ENCODE data around the gene DDX28.
A peak's percentile ranks its signal among the peaks of the same experiment; 100 is the strongest.

The DDX28 gene, protein sequence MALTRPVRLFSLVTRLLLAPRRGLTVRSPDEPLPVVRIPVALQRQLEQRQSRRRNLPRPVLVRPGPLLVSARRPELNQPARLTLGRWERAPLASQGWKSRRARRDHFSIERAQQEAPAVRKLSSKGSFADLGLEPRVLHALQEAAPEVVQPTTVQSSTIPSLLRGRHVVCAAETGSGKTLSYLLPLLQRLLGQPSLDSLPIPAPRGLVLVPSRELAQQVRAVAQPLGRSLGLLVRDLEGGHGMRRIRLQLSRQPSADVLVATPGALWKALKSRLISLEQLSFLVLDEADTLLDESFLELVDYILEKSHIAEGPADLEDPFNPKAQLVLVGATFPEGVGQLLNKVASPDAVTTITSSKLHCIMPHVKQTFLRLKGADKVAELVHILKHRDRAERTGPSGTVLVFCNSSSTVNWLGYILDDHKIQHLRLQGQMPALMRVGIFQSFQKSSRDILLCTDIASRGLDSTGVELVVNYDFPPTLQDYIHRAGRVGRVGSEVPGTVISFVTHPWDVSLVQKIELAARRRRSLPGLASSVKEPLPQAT

DNA sequence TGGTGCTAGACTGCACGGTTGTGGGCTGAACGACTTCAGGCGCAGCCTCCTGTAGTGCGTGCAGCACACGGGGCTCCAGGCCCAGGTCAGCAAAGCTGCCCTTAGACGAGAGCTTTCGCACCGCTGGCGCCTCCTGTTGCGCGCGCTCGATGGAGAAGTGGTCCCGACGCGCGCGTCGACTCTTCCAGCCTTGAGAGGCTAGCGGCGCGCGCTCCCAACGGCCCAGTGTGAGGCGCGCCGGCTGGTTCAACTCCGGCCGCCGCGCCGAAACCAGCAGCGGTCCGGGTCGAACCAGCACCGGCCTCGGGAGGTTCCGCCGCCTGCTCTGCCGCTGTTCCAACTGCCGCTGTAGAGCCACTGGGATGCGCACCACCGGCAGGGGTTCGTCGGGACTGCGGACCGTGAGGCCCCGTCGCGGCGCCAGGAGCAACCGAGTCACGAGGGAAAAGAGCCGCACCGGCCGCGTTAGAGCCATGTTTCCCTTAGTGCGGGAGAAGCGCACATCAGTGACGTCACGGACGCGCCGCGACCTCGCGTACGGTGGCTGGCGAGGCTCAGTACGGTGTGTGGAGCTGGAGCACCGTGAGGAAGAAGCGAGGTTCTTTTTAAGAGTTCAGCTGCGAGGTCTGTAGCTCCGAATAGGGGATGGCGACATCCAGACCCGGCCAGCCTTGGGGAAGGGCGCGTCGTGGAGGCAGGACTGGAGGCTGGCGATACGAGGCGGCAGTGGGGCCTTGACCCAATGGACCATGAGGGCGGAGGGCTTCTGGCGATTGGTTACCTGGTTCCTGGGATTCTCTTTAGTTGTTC lies at the start of gene DDX28, which contains the start of gene DUS2:
DDX28 (minus strand) TSS at position 505 of the 810 bp plus-strand sequence; CDS start at position 475, 30 bp downstream.
DUS2 (plus strand) TSS at position 557 of the 810 bp plus-strand sequence. CDS start 14,740 bp downstream, outside the sequence.
- peak; percentile 93 for DNase-seq

DNA sequence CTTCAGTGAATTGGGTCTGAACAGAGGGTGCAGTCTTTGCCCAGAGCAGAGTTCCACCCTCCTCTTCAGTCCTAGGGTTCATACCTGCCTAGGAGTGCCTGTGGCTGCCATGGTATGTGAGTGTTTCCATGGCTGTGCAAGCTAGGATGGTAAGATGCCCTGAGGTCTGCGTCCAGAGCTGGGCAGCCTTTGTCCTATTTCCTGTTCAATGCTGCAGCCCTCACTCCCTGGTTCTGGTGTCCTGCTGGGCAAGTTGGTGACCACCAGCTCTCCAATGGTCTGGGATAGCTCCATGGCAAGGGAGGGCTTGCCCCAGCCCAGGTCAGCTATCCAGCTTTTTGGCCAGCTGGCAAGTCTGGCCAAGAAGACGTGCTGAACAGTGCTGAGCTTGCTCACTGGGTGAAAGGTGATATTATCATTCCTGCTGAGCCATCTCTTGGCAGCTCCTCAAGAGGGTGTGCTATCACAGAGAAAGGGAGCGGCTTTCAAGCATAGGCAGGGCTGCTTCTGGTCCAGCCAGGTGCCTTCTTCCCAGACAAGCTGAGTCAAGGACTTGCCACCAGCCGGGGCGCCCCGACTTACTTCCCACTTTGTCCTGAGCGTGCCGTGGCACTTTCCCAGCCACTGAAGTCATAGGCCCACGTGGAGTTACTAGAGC lies 49.1 kb upstream of the DDX28 start:
- DNase-seq, result no peak

DNA sequence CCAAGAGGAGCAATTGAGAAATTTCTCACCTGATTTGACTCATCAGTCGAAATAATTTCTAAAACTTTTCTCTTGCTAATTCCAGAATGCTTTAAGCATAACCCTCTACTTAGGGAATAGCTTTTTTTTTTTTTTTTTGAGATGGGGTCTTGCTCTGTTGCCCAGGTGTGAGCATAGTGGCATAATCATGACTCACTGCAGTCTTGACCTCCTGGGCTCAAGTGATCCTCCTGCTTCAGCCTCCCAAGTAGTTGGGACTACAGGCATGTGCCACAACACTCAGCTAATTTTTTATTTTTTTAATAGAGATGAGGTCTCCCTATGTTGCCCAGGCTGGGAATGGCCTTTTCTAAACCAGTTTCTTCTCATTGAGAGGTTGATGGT lies 48.5 kb upstream of the DDX28 start:
- DNase-seq, result no peak

DNA sequence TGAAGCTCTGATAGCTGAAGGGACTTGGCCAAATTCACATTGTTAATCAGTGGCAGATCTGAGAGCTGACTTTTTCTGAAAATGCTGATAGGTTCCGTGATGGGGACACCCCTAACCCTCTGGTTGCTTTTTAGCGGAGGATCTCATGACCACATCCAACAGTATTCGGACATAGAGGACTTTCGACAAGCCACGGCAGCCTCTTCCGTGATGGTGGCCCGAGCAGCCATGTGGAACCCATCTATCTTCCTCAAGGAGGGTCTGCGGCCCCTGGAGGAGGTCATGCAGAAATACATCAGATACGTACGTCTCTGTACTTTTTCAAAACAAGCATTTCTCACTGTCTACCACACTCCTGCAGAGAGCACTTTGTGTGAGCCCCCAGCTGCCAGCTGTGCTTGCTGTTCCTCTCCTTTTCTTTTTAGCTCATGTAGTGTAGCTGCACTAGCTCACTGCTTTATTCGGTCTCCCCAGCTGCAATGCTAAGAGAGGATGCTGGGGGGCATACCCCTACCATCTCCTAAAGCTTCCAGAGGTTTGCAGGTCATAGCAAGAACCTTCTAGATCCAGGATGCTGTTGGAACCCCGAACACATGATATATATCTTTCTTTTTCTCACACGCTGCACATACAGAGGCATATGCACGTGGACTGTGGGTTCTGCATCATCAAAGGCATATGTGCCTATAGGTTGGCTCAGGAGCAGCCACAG lies 47.9 kb upstream of the DDX28 start:
- DNase-seq, result peak; percentile 29

DNA sequence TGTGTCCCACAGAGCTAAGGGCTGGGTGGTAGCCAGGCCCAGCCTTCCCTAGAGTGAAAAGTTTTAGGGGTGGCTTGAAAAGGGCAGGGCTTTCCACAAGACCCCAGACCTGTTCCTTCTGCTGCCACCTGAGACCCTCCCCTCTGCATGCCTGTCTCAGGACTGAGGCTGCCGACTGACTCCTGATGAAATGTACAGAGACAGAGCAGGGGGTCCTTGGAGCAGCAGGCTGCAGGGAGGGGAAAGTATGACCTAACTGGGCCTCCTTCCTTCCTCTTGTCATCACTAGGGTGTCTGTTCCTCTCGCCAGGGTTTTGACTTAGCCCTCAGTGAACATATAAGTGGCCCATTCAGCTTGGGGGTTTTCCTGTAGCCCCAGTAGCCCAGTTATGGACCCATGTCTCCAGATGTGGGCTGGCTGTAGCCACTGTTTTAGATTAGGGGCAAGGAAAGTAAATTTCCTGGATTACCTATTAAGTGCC lies 47.3 kb upstream of the DDX28 start:
- no peak for DNase-seq

DNA sequence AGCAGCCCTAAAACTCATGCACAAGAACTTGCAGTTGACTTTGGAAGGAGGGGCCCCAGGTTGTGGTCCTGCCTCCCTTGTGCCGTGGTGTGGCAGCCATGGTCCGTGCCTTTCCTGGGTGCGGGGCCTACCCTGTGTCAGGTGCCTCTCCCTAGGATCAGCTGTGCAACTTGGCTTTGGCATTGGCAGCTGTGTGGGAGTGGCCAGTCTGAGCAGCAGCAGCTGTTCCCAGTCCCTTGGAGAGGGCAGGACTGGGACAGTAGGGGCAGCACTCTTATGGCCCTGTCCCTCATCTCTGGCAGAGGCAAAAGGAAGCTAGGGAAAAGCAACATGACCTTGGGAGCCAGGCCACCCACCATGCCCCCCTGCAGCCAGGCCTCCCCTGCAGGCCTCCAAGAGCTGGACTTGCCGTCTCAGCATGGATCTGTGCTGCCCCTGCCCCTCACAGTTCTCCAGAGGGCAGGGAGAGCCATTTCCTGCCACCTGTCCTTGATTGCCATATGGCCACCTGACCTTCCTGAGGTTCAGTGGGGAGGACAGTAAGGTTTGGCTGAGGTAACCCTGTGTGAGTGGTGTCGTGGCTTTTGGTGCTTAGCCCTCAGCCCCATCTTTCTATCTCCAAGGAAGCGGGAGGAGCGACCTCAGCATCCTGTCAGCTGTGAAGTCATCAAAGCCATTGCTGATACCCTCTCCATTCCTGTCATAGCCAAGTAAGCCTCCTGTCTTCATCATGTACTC lies 46.6 kb upstream of the DDX28 start:
- DNase-seq, result peak; percentile 72

DNA sequence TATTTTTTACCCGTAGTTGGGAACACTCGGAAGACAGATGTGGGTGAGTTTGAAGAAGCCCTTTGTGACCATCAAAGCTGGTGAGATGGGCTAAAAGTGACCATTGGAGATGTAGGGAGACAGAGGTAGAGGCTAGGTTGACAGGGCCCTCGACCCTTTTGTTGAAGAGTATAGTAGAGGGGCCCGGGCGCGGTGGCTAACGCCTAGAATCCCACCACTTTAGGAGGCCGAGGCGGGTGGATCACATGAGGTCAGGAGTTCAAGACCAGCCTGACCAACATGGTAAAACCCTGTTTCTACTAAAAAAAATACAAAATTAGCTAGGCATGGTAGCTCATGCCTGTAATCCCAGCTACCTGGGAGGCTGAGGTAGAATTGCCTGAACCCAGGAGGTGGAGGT lies 45.9 kb upstream of the DDX28 start:
- no peak for DNase-seq

DNA sequence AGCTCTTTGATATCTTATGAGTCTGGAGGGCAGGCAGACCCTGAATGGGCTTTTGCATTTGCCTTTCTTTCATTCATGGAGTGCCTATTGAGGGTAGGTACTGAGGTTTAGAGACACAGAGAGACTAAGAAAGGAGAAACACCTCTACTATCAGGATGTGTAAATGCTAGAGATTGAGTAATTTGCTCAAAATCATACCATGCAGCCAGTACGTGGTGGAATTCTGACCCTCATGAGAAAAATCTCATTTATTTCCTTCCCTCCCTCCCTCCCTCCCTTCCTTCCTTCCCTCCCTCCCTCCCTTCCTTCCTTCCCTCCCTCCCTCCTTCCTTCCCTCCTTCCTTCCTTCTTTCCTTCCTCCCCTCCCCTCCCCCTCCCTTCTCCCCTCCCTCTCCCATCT lies 43.7 kb upstream of the DDX28 start:
- DNase-seq, result no peak

DNA sequence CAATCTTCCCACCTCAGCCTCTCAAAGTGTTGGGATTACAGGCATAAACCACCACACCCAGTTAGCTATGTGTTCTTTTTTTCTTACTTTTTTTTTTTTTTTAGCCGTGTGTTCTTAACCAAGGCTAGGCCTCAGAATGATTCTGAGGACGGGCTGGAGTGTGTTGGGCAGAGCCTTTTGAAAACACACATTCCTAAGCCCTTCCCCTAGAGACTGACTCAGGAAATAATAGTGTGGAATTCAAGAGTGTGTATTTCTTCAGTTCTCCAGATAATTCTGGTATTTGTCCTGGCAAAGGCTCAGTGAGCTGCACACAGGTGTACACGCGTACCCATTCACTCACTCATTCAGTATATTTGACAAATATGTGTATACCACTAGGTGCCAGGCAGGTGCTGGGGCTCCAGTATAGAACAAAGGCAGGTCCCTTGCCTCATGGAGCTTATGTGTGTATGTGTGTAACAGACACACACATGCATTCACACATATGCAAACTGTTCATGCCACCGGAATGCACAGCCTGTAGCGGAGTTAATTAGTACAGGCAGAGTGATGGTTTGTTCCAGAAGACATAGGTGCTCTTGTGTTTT lies 42.8 kb upstream of the DDX28 start:
- no peak for DNase-seq

DNA sequence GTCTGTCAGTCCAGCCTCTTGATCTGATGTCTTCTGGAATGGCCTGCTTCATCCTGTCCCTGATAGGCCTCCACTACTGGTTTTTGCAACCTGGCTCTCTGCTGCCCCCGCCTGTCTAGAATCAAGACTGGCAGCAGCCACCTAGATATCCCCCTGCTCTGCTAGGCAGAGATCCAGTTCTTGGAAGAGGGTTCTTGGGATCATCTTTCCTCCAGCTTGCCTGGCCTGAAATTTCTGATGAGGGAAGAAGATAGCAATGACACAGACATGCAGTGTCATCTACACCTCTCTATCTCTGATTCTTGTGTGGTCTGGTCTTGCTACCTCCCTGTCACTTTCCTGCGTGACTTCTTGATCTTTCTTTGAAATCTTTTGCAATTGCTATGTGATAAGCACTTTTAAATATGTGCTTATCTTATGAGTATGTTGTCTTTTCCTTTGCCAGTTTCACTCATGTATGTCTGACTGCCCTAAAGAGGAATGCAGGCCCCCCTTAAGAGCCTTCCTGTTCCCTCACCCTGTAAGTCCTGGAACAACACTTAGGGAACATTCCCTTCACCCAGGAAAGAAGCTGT lies 41.8 kb upstream of the DDX28 start:
- DNase-seq, result peak; percentile 83

DNA sequence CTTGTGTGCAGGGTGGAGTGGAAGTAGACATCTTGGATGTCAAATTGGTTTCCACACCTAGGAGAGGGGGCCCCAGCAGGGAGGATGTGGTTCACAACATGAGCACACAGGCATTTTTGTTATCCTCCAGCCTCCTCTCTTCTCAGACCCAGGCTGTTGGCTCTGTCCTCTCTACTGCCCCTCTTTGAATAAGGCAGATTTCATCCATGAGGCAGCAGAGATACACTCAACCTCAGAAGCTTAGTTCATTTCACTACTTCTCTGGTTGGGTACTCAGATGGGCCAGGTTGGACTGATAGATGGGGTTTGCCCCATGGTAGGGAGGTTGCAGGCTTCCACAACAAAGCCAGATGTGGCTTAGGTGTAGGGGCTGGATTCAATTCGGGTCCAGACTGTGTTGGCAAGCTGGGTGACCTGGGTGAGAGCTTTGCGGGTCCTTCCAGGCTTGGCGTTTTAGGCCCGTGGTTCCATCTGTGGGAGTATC lies 39.9 kb upstream of the DDX28 start:
- peak; percentile 50 for DNase-seq

DNA sequence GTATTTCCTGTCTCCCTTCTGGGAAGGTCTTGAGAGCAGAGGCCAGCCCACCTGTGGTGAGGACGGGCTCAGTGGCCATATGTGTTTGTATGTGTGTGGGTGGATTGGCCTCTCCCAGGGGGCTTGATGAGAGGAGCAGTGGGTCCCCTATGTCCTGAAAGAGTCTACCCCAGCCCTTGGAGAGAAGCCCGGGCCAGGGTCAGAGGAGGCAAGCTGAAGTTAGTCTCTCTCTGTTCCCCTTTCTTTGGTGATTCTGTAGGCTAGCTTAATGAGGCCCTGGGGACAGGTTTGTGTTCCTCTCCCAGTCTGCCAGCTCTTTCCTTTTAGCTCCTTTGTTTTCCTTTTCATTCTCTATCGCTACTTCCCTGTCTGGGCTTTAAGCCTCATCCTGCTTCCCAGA lies 38.4 kb upstream of the DDX28 start:
- DNase-seq, result no peak

DNA sequence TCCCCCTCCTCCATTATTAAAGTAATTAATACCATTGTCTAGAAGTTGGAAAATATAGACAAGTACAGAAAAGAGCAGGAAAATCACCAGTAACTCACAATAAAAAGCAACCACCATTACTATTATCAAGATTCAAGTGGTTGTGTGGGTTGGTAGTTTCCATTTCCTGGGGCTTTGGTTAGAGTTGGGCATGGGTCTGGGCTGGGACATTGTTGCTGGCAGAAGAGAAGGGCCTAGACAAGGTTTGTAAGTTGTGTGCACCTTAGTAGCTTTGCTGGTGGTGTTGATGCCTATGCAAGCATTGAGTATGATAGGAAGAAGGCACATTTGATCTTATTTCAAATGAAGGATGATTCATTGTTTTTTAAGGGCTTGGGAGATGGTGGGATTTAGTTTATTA lies 36.8 kb upstream of the DDX28 start:
- no peak for DNase-seq

DNA sequence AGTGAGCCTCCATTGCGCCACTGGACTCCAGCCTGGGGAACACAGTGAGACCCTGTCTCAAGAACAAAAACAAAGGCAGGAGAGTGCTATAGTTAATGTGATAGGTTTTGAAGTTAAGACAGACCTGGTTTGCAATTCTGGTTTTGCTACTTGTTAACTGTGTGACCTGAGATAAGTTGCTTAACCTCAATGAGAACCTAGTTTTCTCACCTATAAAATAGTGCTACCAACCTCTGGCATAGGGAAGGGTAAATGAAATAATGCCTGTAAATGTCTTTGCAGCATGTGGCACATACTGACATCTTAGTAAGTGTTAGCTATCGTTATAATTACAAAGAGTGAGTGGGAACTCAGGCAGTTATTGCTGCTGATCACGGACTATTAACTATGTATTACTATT lies 32.4 kb upstream of the DDX28 start:
- no peak for DNase-seq

DNA sequence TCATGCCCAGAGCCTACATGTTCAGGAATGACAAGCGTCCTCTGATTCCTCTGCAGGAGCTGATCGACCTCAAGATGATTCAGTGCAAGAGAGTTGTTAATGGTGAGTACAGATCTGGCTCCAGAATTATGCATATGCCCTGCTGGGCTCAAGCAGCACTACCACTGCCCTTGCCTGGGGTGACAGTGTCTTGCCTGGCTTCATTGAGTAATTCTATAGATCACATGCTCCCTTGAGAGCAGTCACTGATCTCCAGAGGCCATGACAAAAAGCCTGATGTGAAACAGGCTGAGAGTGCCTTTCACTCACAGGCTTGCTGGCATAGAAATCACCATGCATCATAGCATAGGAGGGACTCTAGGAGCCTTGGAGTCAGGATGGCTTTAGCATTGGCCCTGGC lies 26.4 kb upstream of the DDX28 start:
- DNase-seq, result no peak

DNA sequence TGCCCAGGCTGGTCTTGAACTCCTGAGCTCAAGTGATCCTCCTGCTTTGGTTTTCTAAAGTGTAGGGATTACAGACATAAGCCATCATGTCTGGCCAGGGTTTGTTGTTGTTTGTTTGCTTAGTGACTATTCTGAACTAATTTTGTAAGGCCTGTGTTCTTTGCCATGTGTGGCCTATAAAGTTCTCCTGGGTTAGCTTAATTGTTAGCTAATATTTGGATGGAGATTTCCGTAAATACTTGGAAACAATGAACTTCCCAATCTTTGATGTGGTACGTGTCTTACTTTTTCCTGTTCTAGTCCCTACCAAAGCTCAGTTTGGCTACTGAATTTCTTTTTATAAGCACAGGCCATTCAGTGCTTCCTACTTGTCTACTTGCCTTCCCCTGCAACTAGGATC lies 25.0 kb upstream of the DDX28 start:
- no peak for DNase-seq

DNA sequence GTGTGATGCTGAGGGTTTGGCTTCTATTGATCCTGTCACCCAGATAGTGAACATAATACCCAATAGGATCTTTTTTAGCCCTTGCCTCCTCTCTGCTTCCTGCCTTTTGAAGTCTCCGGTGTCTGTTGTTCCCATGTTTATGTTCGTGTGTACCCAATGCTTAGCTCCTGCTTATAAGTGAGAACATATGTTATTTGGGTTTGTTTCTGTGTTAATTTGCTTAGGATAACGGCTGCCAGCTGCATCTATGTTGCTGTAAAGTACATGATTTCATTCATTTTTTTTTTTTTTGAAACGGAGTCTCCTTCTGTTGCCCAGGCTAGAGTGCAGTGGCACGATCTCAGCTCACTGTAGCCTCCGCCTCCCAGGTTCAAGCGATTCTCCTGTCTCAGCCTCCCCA lies 23.1 kb upstream of the DDX28 start:
- no peak for DNase-seq

DNA sequence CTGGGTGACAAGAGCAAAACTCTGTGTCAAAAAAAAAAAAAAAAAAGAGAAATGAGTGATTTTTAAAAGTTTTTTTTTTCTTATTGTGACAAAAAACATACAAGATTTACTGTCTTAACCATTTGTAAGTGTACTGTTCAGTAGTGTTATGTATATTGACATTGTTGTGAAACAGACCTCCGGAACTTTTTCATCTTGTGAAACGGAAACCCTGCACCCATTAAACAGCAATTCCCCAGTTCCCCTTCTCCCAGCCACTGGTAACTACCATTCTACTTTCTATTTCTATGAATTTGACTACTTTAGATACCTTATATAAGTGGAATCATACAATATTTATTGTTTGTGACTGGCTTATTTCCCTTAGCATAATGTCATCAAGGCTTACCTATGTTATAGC lies 18.8 kb upstream of the DDX28 start:
- DNase-seq, result no peak

DNA sequence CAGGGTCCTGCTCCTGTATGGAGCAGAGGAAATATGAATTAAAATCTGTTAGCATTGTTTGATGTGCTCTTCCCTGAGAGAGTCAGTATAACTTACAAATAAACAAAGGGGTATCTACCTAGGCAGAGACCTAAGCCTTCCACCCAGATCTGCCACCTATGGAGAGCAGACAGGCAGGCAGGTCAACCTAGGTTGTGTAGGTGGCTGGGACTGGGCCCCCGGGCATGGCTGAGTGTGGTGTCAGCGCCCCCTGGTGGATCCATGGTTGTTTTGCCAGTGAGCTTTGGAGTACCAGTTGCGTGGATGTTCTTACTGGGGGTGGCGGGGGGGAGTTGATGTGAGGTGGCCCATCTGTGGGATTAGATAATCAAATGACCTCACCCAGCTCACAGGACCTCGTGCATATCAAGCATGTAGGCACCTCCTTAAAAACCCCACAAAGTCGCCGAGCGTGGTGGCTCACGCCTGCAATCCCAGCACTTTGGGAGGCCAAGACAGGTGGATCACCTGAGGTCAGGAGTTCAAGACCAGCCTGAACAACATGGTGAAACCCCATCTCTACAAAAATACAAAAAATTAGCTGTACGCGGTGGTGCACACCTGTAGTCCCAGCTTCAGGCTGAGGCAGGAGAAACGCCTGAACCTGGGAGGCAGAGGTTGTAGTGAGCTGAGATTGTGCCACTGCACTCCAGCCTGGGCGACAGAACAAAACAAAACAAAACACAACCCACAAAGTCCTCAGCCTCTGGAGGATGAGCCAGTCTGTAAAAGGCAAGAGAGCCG lies 17.7 kb upstream of the DDX28 start:
- peak; percentile 94 for DNase-seq
